Hepatocyte (in vitro differentiated cells): ENCODE results near the gene EPHX1. TPM values are rescaled to one million over a fixed set of nuclear protein-coding genes. Genes with fewer than 3 reads are reported as not detected.
"Not testable (repeated sequence)": the region's sequence is repeated elsewhere in the genome, so short reads cannot be mapped to it uniquely, and the experiment has no call there.

Experiments
- DNase-seq: peaks from one replicate; pipeline ENCODE4 v3.0.0-alpha.2; 2016; ENCODE audit warnings: low spot score
- H2AFZ ChIP-seq: fragments of 200-600 bp; sonication (generic); 2 replicates; pipeline ENCODE4 v1.6.0; 2016; ENCODE audit warnings: antibody characterized with exemption, mild to moderate bottlenecking
- H3K27ac ChIP-seq: fragments of 200-600 bp; sonication (generic); 2 replicates; pipeline ENCODE4 v1.5.1; 2016; ENCODE audit warnings: mild to moderate bottlenecking
- H3K27me3 ChIP-seq: fragments of 200-600 bp; sonication (generic); 2 replicates; pipeline ENCODE4 v1.6.1; 2016
- H3K36me3 ChIP-seq: fragments of 200-600 bp; sonication (generic); replicated peaks from 2 replicates; pipeline ENCODE4 v1.5.1; 2016; ENCODE audit warnings: low read depth; ENCODE audit not compliant: insufficient read depth
- H3K4me1 ChIP-seq: fragments of 200-600 bp; sonication (generic); 2 replicates; pipeline ENCODE4 v1.5.1; 2016; ENCODE audit warnings: mild to moderate bottlenecking, moderate library complexity; ENCODE audit not compliant: insufficient read depth
- H3K4me2 ChIP-seq: fragments of 200-600 bp; sonication (generic); 2 replicates; pipeline ENCODE4 v1.6.0; 2016
- H3K4me3 ChIP-seq: fragments of 200-600 bp; sonication (generic); 2 replicates; pipeline ENCODE4 v1.5.1; 2016; ENCODE audit warnings: mild to moderate bottlenecking
- H3K79me2 ChIP-seq: fragments of 200-600 bp; sonication (generic); 2 replicates; pipeline ENCODE4 v1.6.0; 2017; ENCODE audit warnings: mild to moderate bottlenecking
- H3K9me2 ChIP-seq: fragments of 200-600 bp; sonication (generic); replicated peaks from 2 replicates; pipeline ENCODE4 v1.6.0; 2017; ENCODE audit warnings: mild to moderate bottlenecking; ENCODE audit not compliant: insufficient read depth
- H3K9me3 ChIP-seq: fragments of 200-600 bp; sonication (generic); 2 replicates; pipeline ENCODE4 v1.5.1; 2016; ENCODE audit warnings: low read depth, mild to moderate bottlenecking
- H4K20me1 ChIP-seq: fragments of 200-600 bp; sonication (generic); 2 replicates; pipeline ENCODE4 v1.6.0; 2016; ENCODE audit warnings: mild to moderate bottlenecking; ENCODE audit not compliant: insufficient read depth, poor library complexity, severe bottlenecking
- EZH2 ChIP-seq: fragments of 200-600 bp; sonication (generic); IDR thresholded peaks from 2 replicates; pipeline ENCODE4 v1.6.1; 2016; ENCODE audit warnings: antibody characterized with exemption, mild to moderate bottlenecking, borderline replicate concordance
- EZH2phosphoT487 ChIP-seq: fragments of 200-600 bp; sonication (generic); IDR thresholded peaks from one replicate; pipeline ENCODE4 v1.6.1; 2018; ENCODE audit warnings: antibody characterized with exemption, mild to moderate bottlenecking, low read depth, moderate library complexity; ENCODE audit not compliant: unreplicated experiment, severe bottlenecking
- WGBS: methylation state at CpG from one replicate; pipeline ENCODE4 v1.1.6; 2016; ENCODE audit warnings: low lambda C conversion rate; ENCODE audit errors: missing lambda C conversion rate; 5-methylcytosine and 5-hydroxymethylcytosine counted together
- polyA plus RNA-seq: library from polyadenylated mRNA; unstranded; fragments of >200 nt; fragmentation: Nextera tagmentation; extraction: Ambion mirVana; gene quantifications from 2 replicates; pipeline ENCODE4 v1.2.1, GENCODE V29; 2016
- total RNA-seq: library from RNA; depleted of rRNA; stranded (reverse); fragments of >200 nt; gene quantifications from 2 replicates; pipeline ENCODE4 v1.2.3, GENCODE V29; 2014
- TF ChIP-seq, protein P1 (sequence below): fragments of 200-600 bp; sonication (generic); IDR thresholded peaks from 2 replicates; pipeline ENCODE4 v1.5.1; 2016; ENCODE audit warnings: antibody characterized with exemption, mild to moderate bottlenecking; ENCODE audit not compliant: poor library complexity

EPHX1 gene
- total RNA-seq (122 and 133 TPM in 2 replicates), polyA plus RNA-seq (102 and 138 TPM in 2 replicates)

- no peak for TF ChIP-seq EZH2
- TF ChIP-seq EZH2phosphoT487, result no peak
- TF ChIP-seq, protein P1, sequence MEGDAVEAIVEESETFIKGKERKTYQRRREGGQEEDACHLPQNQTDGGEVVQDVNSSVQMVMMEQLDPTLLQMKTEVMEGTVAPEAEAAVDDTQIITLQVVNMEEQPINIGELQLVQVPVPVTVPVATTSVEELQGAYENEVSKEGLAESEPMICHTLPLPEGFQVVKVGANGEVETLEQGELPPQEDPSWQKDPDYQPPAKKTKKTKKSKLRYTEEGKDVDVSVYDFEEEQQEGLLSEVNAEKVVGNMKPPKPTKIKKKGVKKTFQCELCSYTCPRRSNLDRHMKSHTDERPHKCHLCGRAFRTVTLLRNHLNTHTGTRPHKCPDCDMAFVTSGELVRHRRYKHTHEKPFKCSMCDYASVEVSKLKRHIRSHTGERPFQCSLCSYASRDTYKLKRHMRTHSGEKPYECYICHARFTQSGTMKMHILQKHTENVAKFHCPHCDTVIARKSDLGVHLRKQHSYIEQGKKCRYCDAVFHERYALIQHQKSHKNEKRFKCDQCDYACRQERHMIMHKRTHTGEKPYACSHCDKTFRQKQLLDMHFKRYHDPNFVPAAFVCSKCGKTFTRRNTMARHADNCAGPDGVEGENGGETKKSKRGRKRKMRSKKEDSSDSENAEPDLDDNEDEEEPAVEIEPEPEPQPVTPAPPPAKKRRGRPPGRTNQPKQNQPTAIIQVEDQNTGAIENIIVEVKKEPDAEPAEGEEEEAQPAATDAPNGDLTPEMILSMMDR, result peak; percentile 35
- H3K9me3 ChIP-seq, result no peaks in the 10 kb centered on the region
- H3K4me3 ChIP-seq, result peak within 1 kb of the TSS; percentile 87
- H4K20me1 ChIP-seq, result no peaks in the 10 kb centered on the region
- peak within 1 kb of the TSS; percentile 55 for H2AFZ ChIP-seq
- no peaks in the 10 kb centered on the region for H3K27me3 ChIP-seq
- H3K9me2 ChIP-seq, result no peaks in the 10 kb centered on the region
- peak within 1 kb of the TSS; percentile 80 for H3K27ac ChIP-seq
- WGBS, result under 1% methylated on average over 75 of the region's 80 CpGs
- H3K4me2 ChIP-seq, result peak within 1 kb of the TSS; percentile 97
- H3K4me1 ChIP-seq, result peaks cover 30% of the 10 kb centered on the region
- no peaks in the 10 kb centered on the region for H3K36me3 ChIP-seq
- DNase-seq, result peak; percentile 92
- peaks cover 34% of the 10 kb centered on the region for H3K79me2 ChIP-seq
These were observed at the start of gene EPHX1 for GRCh38 chr1:225809842-225810578. EPHX1 (plus strand) TSS chr1:225810124; CDS start chr1:225828730, 18,606 bp downstream.

- no peak overlapping the region for H3K4me2 ChIP-seq
- no peaks in the 10 kb centered on the region for H3K9me2 ChIP-seq
- WGBS, result 97% methylated on average over 6 of the region's 6 CpGs
- no peaks in the 10 kb centered on the region for H3K9me3 ChIP-seq
- TF ChIP-seq, protein P1, result no peak
- TF ChIP-seq EZH2 (no peak), EZH2phosphoT487 (no peak)
- H3K4me3 ChIP-seq, result no peak overlapping the region
- no peaks in the 10 kb centered on the region for H3K27me3 ChIP-seq
- no peak for DNase-seq
- H2AFZ ChIP-seq, result no peak overlapping the region
- H3K36me3 ChIP-seq, result no peaks in the 10 kb centered on the region
- H3K27ac ChIP-seq, result no peak overlapping the region
- no peaks in the 10 kb centered on the region for H4K20me1 ChIP-seq
- peaks cover 30% of the 10 kb centered on the region for H3K4me1 ChIP-seq
- no peaks in the 10 kb centered on the region for H3K79me2 ChIP-seq
These were observed 49.4 kb upstream of the EPHX1 start for GRCh38 chr1:225760531-225760930.

DNA sequence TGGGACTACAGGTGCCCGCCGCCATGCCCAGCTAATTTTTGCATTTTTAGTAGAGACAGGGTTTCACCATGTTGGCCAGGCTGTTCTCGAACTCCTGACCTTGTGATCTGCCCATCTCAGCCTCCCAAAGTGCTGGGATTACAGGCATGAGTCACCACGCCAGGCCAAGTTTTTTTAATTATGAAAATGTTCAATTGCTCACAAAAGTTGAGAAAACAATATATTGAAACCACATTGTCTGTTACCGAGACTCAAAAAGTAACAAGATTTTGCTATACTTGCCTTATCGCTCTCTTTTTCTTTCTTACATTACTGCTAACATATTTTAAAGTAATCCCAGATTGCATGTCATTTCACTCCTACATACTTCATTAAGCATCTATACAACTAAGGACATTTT lies 48.5 kb upstream of the EPHX1 start:
- not testable (repeated sequence) for H3K4me3 ChIP-seq, H2AFZ ChIP-seq, H3K79me2 ChIP-seq, H3K27me3 ChIP-seq, DNase-seq, H3K9me2 ChIP-seq, H3K4me2 ChIP-seq, H4K20me1 ChIP-seq, H3K9me3 ChIP-seq, H3K36me3 ChIP-seq
- Histone ChIP-seq H3K4me1 (peaks cover 31% of the 10 kb centered on the region), H3K27ac (peak overlapping the region; percentile 91)
- WGBS, result 91% methylated on average over 6 of the region's 6 CpGs

- 26% methylated on average over 5 of the region's 5 CpGs for WGBS
- peak; percentile 32 for DNase-seq
- Histone ChIP-seq H3K36me3 (no peaks in the 10 kb centered on the region), H3K4me3 (no peak overlapping the region), H3K9me3 (no peaks in the 10 kb centered on the region), H3K27ac (peak overlapping the region; percentile 91), H3K4me1 (peaks cover 36% of the 10 kb centered on the region), H3K4me2 (peak overlapping the region; percentile 56), H2AFZ (peak overlapping the region; percentile 14), H3K27me3 (no peaks in the 10 kb centered on the region), H3K9me2 (no peaks in the 10 kb centered on the region), H3K79me2 (no peaks in the 10 kb centered on the region), H4K20me1 (no peaks in the 10 kb centered on the region)
- TF ChIP-seq, protein P1, result no peak
- TF ChIP-seq EZH2phosphoT487 (no peak), EZH2 (no peak)
These were observed 47.9 kb upstream of the EPHX1 start for GRCh38 chr1:225762002-225762441.
